GM19324 (cell line): ENCODE data around the gene UPP2.

Experiments used
- ATAC-seq: cut with Tn5 transposase; IDR thresholded peaks from one replicate; pipeline ENCODE4 v1.9.1; 2021; ENCODE audit warnings: mild to moderate bottlenecking, moderate library complexity; ENCODE audit not compliant: unreplicated experiment, low FRiP score

Gene UPP2

DNA sequence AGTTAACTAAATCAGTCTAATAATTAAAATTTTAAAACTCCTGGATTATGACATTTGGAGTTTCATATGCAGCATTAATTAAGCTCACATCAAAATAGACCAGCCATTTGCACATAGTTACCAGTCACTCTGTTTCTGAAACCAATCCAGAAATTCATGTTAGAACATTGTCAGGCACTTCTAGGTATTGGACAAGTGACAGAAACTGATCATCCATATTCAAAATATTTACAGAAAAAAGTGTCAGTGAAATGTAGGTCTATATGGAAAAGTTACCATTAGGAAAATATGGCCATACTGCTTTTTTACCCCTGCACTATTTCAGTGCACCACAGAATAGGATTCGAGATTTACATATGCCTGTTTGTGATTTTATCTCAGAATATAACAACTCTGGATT lies 33.4 kb downstream of the UPP2 start:
- no peak for ATAC-seq

DNA sequence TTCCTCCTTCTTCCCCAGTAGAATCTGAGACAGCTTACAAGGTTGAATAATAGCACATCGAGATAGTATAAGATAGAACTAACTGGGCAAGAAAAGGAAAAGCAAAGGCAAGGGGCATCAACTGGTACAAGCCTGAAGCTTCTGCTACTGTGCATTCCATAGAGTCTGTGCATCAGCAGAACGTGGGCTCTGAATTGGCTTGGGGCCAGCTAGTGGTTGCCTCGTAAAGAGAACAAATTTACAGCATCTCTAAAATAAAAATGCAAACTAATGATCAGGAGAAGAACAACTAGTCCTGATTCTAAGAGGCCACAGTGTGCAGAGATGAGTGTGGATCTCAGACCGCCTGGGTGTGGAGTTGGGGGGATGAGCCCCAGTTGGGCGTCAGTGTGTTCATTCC lies 36.6 kb downstream of the UPP2 start:
- ATAC-seq: no peak

DNA sequence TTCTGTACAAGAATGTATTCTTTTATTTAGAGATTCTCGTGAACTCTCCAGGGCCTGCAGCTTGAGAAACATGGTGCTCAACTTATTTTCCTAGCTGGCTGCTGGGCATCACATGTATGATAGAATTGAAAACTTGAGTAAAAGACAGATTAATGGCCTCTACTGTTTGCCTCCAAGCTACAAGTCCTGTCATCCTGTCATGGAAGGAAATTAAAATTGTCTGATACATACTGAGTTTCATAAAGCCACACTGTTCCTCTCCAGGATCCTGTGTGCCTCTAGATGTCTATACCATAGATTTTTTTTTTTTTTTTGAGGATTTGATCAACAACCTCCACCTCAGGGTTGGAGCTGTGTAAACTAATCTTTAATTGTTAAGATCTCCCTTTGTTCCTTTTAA lies 38.5 kb downstream of the UPP2 start:
- ATAC-seq: no peak

DNA sequence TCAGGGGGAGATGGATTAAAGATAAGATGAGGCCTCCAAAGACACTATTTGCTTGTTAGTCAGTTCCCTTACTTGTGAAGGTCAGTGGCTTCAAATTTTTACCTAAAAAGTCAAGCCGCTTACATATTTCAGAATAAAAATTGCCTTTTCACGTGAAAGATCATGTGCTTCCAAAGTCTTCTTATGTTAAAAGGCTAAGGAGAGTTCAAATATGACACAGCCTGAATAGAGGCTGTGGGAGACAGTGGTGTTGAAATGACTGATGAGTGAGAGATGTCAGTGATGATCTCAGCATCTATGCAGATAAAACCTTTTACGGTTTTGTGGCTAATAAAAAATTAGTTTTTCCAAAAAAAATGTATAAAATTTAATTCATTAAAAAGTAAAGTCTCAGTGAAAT lies 40.5 kb downstream of the UPP2 start:
- ATAC-seq: no peak

DNA sequence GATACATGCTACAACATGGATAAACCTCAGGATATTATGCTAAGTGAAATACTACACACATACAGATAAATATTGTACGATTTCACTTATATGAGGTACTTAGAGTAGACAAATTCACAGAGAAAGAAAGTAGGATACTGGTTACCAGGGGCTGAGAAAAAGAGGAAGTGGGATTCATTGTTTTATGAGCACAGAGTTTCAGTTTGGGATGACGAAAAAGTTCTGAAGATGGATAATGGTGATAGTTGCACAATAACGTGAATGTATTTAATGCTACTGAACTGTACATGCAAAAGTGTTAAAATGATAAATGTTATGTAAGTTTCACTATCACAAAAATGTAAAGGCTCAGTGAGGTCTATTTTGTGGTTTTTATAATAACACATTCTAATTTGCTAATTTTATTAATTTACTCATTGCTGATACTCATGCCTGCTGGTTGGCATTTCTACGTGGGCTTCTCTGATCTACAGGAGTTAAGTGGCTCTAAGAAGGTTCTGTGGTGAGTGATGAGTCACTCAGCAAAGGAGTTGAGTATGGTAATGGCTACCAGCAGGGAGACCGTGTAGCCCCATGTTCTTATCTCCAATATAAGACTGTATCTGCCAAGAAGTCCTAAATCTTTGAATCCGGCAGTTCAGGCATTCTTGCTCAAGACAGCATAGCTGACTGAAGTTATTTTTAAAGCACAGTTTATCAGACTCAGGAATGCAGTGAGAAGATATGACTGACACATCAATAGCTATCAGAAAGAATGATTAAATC lies 41.1 kb downstream of the UPP2 start:
- no peak for ATAC-seq

DNA sequence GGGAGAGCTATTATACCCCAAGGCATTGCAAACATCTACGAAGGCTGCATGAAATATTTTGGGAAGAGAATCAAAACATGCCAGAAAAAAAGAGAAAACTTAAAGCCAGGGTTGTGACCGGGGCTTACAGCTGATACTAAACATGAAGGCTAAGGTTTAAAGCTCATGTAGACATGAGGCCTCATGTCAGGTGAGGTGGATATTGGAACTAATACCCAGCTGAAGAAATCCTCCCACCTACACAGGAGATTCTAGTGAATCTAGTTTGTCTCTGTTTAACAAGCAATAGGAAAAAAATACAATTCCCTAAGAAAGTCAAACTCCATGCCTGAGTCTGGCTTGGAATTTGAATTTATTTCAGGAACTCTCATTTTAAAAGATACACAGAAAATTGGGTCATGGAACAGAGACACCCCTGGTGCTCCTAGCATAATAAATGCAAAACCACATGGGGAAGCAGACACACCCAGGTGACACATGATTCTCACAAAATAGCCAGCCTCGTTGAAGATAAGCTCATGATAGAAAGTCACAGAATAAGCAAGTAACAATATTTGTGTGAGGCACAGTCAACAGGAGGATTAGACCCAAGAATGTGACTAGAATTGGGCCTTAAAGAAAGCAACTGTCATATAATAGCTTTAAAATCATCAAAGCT lies 42.2 kb downstream of the UPP2 start:
- no peak for ATAC-seq

DNA sequence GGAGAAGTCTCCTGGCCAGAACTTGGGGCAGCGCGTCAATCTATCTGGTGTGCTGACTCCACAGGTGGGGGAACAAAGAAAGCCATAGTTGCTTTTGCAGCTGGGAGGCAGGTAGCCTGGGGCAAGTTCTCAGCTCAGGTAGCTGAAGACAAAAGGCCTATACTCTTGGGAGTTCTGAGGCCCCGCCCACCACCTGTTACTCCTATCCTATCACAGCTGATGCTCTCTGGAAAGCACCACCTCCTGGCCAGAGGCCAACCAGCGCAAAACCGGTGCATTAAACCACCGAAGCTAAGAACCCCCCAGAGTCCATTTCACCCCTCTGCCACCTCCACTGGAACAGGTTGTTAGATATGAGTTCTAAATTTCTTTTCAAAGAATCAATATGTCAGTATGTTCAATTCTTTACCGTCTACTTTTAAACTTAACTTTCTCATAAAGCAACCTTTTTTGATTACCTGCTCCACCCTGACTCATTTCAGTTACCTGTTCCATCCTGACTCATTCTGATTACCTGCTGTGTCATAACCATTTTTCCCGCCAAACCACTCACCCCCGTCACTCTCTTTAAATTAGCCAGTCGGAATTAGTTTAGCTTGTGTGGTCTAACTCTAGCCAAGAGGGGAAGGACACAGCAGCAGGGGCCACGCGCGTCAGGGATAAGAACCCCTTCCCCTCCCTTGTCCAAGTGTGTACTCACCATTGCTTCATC lies 43.4 kb downstream of the UPP2 start:
- no peak for ATAC-seq

DNA sequence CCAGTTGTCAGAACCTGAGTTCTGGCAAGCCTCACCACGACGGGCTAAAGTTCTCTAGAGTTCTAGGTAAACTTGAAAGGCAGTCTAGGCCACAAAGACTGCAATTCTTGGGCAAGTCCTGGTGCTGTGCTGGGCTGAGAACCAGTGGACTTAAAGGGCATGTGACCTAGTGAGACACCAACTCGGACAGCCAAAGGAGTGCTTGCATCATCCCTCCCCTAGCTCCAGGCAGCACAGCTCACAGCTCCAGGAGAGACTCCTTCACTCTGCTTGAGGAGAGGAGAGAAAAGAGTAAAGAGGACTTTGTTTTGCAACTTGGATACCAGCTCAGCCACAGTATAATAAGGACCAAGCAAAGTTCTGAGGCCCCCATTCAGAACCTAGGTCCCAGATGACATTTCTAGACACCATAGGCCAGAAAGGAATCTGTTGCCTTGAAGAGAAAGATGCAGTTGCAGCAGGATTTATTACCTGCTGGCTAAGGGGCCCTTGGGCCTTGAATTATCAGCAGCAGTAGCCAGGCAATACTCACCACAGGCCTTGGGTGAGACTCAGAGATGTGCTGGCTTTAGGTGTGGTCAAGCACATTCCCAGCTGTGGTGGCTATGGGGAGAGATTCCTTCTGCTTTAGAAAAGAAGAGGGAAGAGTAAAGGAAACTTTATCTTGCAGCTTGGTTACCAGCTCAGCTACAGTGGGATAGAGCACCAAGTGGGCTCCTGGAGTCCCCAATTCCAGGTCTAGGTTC lies 51.8 kb downstream of the UPP2 start:
- no peak for ATAC-seq

DNA sequence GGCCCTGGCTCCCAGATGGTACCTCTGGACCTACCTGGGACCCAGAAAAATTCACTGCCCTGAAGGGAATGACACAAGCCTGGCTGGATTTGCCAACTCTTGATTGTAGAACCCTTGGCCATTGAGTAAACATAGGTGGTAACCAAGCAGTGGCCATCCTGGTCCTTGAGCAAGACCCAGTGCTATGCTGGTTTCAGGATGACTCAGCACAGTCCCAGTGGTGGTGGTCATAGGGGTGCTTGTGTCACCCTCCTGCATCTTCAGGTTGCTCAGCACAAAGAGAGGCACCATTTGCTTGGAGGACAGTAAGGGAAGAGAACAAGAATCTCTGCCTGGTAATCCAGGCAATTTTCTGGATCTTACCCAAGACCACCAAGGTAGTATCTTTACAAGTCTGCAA lies 52.9 kb downstream of the UPP2 start:
- ATAC-seq: no peak

DNA sequence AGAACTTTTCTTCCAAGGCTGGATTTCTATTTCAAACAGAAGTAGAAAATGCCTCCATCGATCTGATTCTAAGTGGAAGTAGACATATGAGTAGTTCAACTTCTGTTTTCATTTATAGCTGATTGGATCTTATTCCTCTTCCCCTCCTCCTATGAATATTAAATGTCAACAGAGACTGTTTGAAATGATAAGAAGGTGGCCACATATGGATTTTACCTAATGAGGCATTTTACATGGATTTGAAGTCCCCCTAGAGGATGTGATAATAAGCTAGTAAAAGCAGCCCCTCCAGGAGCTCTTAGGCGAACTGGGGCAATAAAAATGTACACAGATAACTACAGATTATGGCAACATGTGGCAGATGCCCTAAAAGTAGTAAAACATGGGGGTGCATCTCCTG lies 71.0 kb downstream of the UPP2 start:
- no peak for ATAC-seq

DNA sequence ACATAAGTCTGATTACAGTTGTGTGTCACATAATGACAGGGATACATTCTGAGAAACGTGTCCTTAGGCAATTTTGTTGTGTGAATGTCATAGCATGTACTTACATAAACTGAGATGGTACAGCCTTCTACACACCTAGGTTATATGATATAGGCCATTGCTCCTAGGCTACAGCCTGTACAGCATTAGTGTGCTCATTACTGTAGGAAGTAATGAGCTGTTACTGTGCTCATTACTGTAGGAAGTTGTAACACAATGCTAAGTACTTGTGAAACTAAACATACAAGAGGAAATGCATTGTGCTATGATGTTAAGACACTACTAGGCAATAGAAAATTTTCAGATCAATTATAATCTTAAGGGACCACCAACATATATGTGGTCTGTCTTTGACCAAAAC lies 72.8 kb downstream of the UPP2 start:
- ATAC-seq: no peak

DNA sequence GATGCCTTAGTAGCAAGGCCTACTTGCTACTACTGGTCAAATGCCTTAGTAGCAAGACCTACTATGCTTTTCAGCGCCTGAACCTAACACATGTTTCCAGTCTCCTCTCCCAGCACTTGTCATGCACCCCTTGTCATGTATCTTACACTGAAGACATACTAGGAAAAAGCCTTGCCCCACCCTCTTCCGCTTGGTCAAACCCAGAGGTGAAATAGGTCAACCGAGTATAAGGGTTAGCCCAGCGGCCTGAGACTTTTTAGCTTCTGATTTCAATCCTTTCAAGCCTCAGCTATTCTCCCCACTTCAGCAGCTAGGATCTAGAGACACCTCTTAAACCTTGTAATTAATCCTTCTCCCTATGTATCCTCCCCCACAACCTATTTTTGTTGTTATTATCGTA lies 73.3 kb downstream of the UPP2 start:
- ATAC-seq: no peak

DNA sequence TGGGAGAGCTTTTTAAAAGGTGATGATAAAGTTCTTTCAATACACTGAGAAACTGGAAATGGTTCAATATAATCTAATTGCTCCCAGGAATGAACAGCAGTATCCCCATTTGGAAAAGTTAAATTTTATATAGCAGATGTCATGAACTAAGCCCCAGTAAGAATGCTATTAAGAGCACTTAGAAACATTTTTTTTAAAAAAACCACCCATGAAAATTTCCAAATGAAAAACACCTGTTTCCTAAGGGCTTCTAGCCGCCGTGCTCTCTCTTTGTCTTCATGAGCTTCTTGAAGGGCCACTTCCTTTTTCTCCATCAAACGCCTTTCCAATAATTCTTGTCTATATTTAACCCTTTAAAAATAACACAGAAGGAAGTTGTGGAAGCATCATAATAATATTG lies 77.0 kb downstream of the UPP2 start:
- no peak for ATAC-seq

DNA sequence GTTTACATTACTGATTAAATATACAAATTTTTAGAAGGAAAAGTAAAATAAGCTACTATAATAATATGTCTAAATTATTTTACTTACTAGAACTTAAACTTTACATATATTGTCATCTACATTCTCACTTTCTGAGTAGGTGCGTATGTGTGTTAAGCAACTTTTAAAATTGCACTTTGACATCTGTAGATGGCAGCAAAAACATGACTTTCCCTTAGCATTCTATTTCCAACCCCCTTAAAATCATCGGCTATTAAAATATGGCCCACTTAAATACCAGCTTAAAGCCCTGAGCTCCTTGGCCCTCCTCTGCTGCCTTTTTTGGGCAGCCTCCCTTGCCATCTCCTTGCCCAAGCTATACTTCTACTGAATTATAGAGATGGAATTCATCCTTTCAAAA lies 78.0 kb downstream of the UPP2 start:
- no peak for ATAC-seq

DNA sequence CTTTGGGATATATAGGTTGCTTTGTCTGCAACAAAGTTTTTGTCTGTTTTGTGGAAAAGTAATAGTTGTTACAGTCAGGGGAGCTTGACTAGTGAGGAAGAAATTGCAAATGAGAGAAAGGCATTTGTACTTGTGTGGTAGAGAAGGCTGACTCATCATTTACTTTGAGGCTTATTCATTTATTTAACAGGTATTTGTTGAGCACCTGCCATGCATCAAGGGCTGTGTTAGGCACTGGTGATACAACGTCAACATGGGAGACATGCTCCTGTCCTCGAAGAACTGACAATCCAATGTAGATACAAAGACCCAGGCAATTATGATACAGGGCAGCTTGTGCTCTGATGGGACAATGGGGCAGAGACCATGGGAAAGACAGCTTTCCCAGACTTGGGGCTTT lies 79.5 kb downstream of the UPP2 start:
- no peak for ATAC-seq

DNA sequence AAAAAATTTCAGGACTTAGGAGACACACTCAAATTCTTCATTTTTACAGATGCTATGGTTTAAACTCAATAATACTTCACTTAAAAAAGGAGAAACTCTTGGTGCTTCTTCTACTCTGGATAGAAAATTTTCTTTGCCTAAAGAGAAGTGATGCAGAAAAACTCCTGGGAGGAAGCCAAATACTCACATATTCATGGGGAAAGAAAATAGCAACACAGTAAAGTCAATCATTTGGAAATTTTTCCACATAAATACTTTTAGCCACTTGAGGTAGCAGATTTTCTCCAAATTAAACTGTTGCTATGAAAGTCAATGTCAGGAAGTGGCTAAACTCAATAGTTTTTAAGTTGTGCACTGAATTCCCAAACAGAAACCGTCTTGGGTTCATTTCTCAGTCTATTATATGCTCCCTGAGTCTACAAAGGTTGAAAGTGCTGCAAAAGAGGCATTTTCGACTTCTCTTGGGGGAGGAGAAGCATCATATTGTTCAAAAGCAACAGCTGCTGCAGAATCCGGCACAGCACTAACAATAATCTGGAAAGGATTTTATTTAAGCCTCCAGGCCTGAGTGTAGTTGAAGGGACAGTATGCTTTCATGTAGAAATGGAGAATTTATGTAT lies 81.1 kb downstream of the UPP2 start:
- no peak for ATAC-seq

DNA sequence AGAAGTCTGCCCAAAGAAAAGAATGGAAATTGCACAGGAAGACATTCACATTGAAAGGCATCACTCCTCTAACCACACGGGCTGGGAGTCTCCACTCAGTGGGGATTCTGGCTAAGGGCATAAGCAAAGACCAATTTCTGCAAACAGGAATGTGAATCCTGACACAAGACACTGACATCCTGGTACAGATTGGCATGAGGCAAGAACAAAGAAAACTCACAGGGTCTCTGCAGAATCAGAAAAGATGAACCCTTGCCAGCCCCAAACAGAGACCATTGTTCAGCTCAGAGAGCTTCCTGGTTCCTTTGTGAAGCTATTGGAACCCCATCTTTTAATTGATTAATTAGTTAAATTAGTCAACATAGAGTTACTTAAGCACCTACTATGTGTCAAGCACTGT lies 82.3 kb downstream of the UPP2 start:
- ATAC-seq: no peak

DNA sequence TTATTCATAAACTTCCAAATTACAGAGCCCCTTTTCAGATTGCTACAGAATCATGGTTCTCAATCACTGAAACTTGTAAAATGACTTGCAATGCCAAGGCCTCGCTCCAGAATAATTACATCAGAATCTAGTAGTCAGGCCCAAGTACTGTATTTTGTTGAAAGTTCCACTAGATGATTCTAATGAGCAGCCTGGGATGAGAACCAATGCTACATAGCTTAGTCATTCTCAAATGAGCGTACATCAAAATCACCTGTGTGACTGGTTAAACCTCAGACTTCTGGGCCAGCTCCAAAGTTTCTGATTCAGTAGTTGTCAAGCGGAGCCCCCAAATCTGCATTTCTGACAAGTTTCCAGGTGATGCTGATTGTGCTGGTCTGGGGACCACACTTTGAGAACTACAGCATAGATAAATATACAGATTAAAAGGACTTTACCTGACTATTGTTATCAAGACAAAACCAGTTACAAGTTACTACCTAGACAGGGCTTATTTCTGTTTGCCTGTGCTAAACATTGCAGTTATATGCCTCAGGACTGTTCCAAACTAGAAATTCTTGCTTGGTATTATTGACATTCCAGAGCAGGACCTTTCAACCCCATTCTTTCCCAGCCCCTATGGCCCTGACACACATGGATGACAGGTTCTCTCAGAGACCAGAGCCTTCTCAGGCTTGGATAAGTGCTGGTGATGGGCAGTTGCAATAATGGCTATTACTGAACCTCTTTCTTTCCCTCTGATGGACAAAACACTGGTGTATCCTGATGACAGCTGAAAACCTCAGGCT lies 83.1 kb downstream of the UPP2 start:
- no peak for ATAC-seq
